GM23338 (cell line): ENCODE results near the gene SEMA4D. TPM values are rescaled to one million over a fixed set of nuclear protein-coding genes. Genes with fewer than 3 reads are reported as not detected.
A peak's percentile ranks its signal among the peaks of the same experiment; 100 is the strongest.

Experiments used
- ATAC-seq: fragments of 200-7000 bp; cut with Tn5 transposase; 3 replicates; pipeline ENCODE4 v1.9.1; 2020
- DNase-seq: peaks from one replicate; pipeline ENCODE4 v3.0.0-alpha.2; 2015; ENCODE audit warnings: low spot score
- H2AFZ ChIP-seq: fragments of 200-600 bp; sonication (generic); 2 replicates; pipeline ENCODE4 v1.8.0; 2016; ENCODE audit warnings: antibody characterized with exemption, mild to moderate bottlenecking, moderate library complexity
- H3F3A ChIP-seq: fragments of 200-600 bp; sonication (generic); replicated peaks from 2 replicates; pipeline ENCODE4 v1.8.0; 2017; ENCODE audit warnings: antibody characterized with exemption, mixed run types, low read depth
- H3K27ac ChIP-seq: fragments of 200-600 bp; sonication (generic); 2 replicates; pipeline ENCODE4 v1.6.1; 2016; ENCODE audit warnings: low read depth
- H3K27me3 ChIP-seq: fragments of 200-600 bp; sonication (generic); 2 replicates; pipeline ENCODE4 v1.8.0; 2016; ENCODE audit warnings: mild to moderate bottlenecking, mixed run types, moderate library complexity; ENCODE audit not compliant: insufficient read depth
- H3K36me3 ChIP-seq: fragments of 200-600 bp; sonication (generic); 2 replicates; pipeline ENCODE4 v1.8.0; 2016; ENCODE audit warnings: mild to moderate bottlenecking; ENCODE audit not compliant: insufficient read depth
- H3K4me1 ChIP-seq: fragments of 200-600 bp; sonication (generic); 2 replicates; pipeline ENCODE4 v1.8.0; 2016; ENCODE audit warnings: mild to moderate bottlenecking, moderate library complexity; ENCODE audit not compliant: insufficient read depth
- H3K4me2 ChIP-seq: fragments of 200-600 bp; sonication (generic); 2 replicates; pipeline ENCODE4 v1.7.1; 2017; ENCODE audit warnings: mixed run types
- H3K4me3 ChIP-seq: fragments of 200-600 bp; sonication (generic); 2 replicates; pipeline ENCODE4 v1.6.1; 2016; ENCODE audit warnings: mixed run types
- H3K79me2 ChIP-seq: fragments of 200-600 bp; sonication (generic); replicated peaks from 2 replicates; pipeline ENCODE4 v1.8.0; 2017; ENCODE audit warnings: mild to moderate bottlenecking; ENCODE audit not compliant: insufficient read depth
- H3K9me2 ChIP-seq: fragments of 200-600 bp; sonication (generic); 2 replicates; pipeline ENCODE4 v1.8.0; 2017; ENCODE audit not compliant: insufficient read depth
- H4K20me1 ChIP-seq: fragments of 200-600 bp; sonication (generic); replicated peaks from 2 replicates; pipeline ENCODE4 v1.8.0; 2017; ENCODE audit warnings: mild to moderate bottlenecking; ENCODE audit not compliant: insufficient read depth
- H3K27ac Mint-ChIP-seq: 2 replicates; pipeline ENCODE4 v1.8.0; 2020; ENCODE audit warnings: inconsistent platforms, mild to moderate bottlenecking, moderate library complexity, mixed read lengths
- H3K27me3 Mint-ChIP-seq: 3 replicates; pipeline ENCODE4 v1.8.0; 2022; ENCODE audit warnings: low read depth, mild to moderate bottlenecking, moderate library complexity, mixed read lengths, inconsistent platforms; ENCODE audit not compliant: insufficient read depth, poor library complexity
- H3K36me3 Mint-ChIP-seq: 3 replicates; pipeline ENCODE4 v1.8.0; 2021; ENCODE audit warnings: low read depth, mild to moderate bottlenecking, inconsistent platforms, moderate library complexity, mixed read lengths
- H3K4me1 Mint-ChIP-seq: 3 replicates; pipeline ENCODE4 v1.8.0; 2020; ENCODE audit warnings: mild to moderate bottlenecking, inconsistent platforms, mixed read lengths
- H3K4me3 Mint-ChIP-seq: 3 replicates; pipeline ENCODE4 v1.8.0; 2021; ENCODE audit warnings: moderate library complexity, mild to moderate bottlenecking, inconsistent platforms, mixed read lengths
- H3K9me3 Mint-ChIP-seq: 3 replicates; pipeline ENCODE4 v1.8.0; 2020; ENCODE audit warnings: moderate library complexity, mild to moderate bottlenecking, inconsistent platforms, mixed read lengths
- CREB1 ChIP-seq: fragments of 250-450 bp; sonication (Bioruptor Pico); IDR thresholded peaks from 2 replicates; pipeline ENCODE4 v1.5.0; 2020; ENCODE audit warnings: low read depth, mild to moderate bottlenecking, moderate library complexity
- CTCF ChIP-seq, 2 experiments: fragments of 200-600 bp in 1 of 2; sonication (generic) in 1 of 2; conservative IDR thresholded peaks; 2 replicates each; pipeline versions ENCODE4 v1.5.1 to v1.6.1; 2016 to 2017; ENCODE audit warnings: antibody characterized with exemption in 2 of 2, low read depth in 2 of 2, mild to moderate bottlenecking in 2 of 2, moderate library complexity in 1 of 2
- EZH2 ChIP-seq: fragments of 200-600 bp; sonication (generic); IDR thresholded peaks from one replicate; pipeline ENCODE4 v1.8.0; 2017; ENCODE audit warnings: antibody characterized with exemption, mild to moderate bottlenecking, low read depth; ENCODE audit not compliant: unreplicated experiment
- JUNB ChIP-seq: IDR thresholded peaks from one replicate; pipeline ENCODE4 v1.6.1; 2016; ENCODE audit warnings: antibody characterized with exemption; ENCODE audit not compliant: unreplicated experiment
- NANOG ChIP-seq: IDR thresholded peaks from 2 replicates; pipeline ENCODE4 v1.6.1; 2016; ENCODE audit warnings: antibody characterized with exemption, borderline replicate concordance
- ZNF462 ChIP-seq: fragments of 250-450 bp; sonication (Bioruptor Pico); IDR thresholded peaks from 2 replicates; pipeline ENCODE4 v1.5.0; 2020; ENCODE audit warnings: mild to moderate bottlenecking, moderate library complexity
- polyA plus RNA-seq: library from polyadenylated mRNA; unstranded; fragments of >200 nt; fragmentation: Nextera tagmentation; extraction: Ambion mirVana; gene quantifications from 2 replicates; pipeline ENCODE4 v1.2.1, GENCODE V29; 2016
- total RNA-seq: library from RNA; depleted of rRNA; stranded (reverse); fragments of >200 nt; shearing (Covaris generic); gene quantifications from 2 replicates; pipeline ENCODE4 v1.2.3, GENCODE V29; 2014

SEMA4D gene
- total and polyA plus RNA-seq, 2 experiments from 2014 or later, result 19.3 to 63.0 TPM

- TF ChIP-seq EZH2 (no peak), ZNF462 (CRISPR knock-in tag) (no peak), NANOG (no peak)
These were observed 83.8 kb downstream of the SEMA4D start (continued) for GRCh38 chr9:89413963-89414638.

GRCh38 chr9:89412951-89413350 is 85.0 kb downstream of the SEMA4D start:
- no peak overlapping the region for H2AFZ ChIP-seq
- DNase-seq (peak; percentile 65), ATAC-seq (peak; percentile 22)
- peak overlapping the region; percentile 17 for H3K4me3 ChIP-seq
- H3K79me2 ChIP-seq, result peaks cover 58% of the 10 kb centered on the region
- H3K27ac ChIP-seq, result peak overlapping the region; percentile 20
- Mint-ChIP-seq H3K4me1 (peaks cover 56% of the 10 kb centered on the region), H3K4me3 (peak overlapping the region; percentile 59), H3K36me3 (peaks cover 19% of the 10 kb centered on the region), H3K9me3 (no peaks in the 10 kb centered on the region; the same call in 2 of the 3 replicates), H3K27ac (peak overlapping the region; percentile 93), H3K27me3 (peaks cover 15% of the 10 kb centered on the region)
- H3K4me2 ChIP-seq, result peak overlapping the region; percentile 70
- TF ChIP-seq CREB1 (CRISPR knock-in tag) (no peak), NANOG (peak; percentile 45; the same call in 1 of the 2 replicates), JUNB (no peak), CTCF (conservative IDR thresholded peaks at IDR 0.05; ENCODE audit: low read depth in 2 of 2) (no peak), EZH2 (no peak)
- H3K9me2 ChIP-seq, result no peaks in the 10 kb centered on the region
- H3K36me3 ChIP-seq, result no peaks in the 10 kb centered on the region
- peaks cover 30% of the 10 kb centered on the region for H3K4me1 ChIP-seq
- H4K20me1 ChIP-seq, result peaks cover 24% of the 10 kb centered on the region
- H3F3A ChIP-seq, result peaks cover 8% of the 10 kb centered on the region
- H3K27me3 ChIP-seq, result no peaks in the 10 kb centered on the region
